A549 (cell line): Measurements from ENCODE around the gene GIPR. TPM values are rescaled to one million over a fixed set of nuclear protein-coding genes. Genes with fewer than 3 reads are reported as not detected.

Source experiments
- ATAC-seq, 2 experiments: fragments of 200-7000 bp in 1 of 2; fragments of >200 bp in 1 of 2; cut with Nextera tagmentation in 1 of 2; cut with Tn5 transposase in 1 of 2; 3 replicates each; pipeline versions ENCODE4 v1.8.0 to v1.9.1; 2018 to 2020; ENCODE audit warnings: mild to moderate bottlenecking in 1 of 2, moderate library complexity in 1 of 2
- CTCF ChIA-PET: fragments of 300-600 bp; sonication (Branson Sonifier 250); formaldehyde crosslinking; extraction: SDS; loops from one replicate; lab custom pipeline; 2021; ENCODE audit warnings: antibody characterized with exemption, inconsistent platforms; lab: Yijun Ruan, JAX
- POLR2A ChIA-PET: fragments of 350-600 bp; formaldehyde crosslinking; extraction: SDS; loops from one replicate; lab custom pipeline; 2021; ENCODE audit warnings: antibody characterized with exemption, inconsistent platforms; lab: Yijun Ruan, JAX
- DNase-seq, 2 experiments: peaks; one replicate each; pipeline versions ENCODE4 v3.0.0 to v3.0.0-alpha.2; 2011 to 2016; ENCODE audit warnings: low read depth in 1 of 2, low spot score in 1 of 2
- FAIRE-seq: peaks from 2 replicates; lab custom pipeline; 2011; peaks lifted over from hg19 to GRCh38; lab: Jason Lieb, UNC
- H3K27ac ChIP-seq, 2 experiments: fragments of >200 bp; sonication (Bioruptor Twin); formaldehyde crosslinking; 3 replicates each; pipeline ENCODE4 v1.5.1; 2016 to 2017
- H3K4me1 ChIP-seq: fragments of >200 bp; sonication (Bioruptor Twin); formaldehyde crosslinking; 3 replicates; pipeline ENCODE4 v1.6.1; 2016
- H3K4me2 ChIP-seq: fragments of >200 bp; sonication (Bioruptor Twin); formaldehyde crosslinking; 3 replicates; pipeline ENCODE4 v1.6.1; 2016
- H3K4me3 ChIP-seq: fragments of >200 bp; sonication (Bioruptor Twin); formaldehyde crosslinking; 3 replicates; pipeline ENCODE4 v1.5.1; 2016
- H3K9me3 ChIP-seq: fragments of >200 bp; sonication (Bioruptor Twin); formaldehyde crosslinking; 3 replicates; pipeline ENCODE4 v1.6.1; 2016
- BHLHE40 ChIP-seq: IDR thresholded peaks from 2 replicates; pipeline ENCODE4 v1.6.1; 2012; ENCODE audit warnings: low read depth, low read length, inconsistent platforms
- CEBPB ChIP-seq, 2 experiments: fragments of >200 bp in 1 of 2; sonication (Bioruptor Twin) in 1 of 2; formaldehyde crosslinking in 1 of 2; IDR thresholded peaks; 2 replicates each; pipeline ENCODE4 v1.6.1; 2012 to 2016
- EHF ChIP-seq: fragments of 250-450 bp; sonication (Bioruptor Pico); IDR thresholded peaks from 2 replicates; pipeline ENCODE4 v1.5.0; 2020; ENCODE audit warnings: mild to moderate bottlenecking
- FOSB ChIP-seq: fragments of 250-450 bp; sonication (Bioruptor Pico); IDR thresholded peaks from 2 replicates; pipeline ENCODE4 v1.5.0; 2020; ENCODE audit warnings: mild to moderate bottlenecking, moderate library complexity
- FOSL2 ChIP-seq, 2 experiments: fragments of 450-650 bp in 1 of 2; fragments of >200 bp in 1 of 2; sonication (Bioruptor Twin) in 1 of 2; formaldehyde crosslinking; IDR thresholded peaks; 2 replicates each; pipeline versions ENCODE4 v1.5.0 to v1.6.1; 2016 to 2020; ENCODE audit warnings: mild to moderate bottlenecking in 1 of 2, moderate library complexity in 1 of 2
- FOXS1 ChIP-seq: fragments of 250-450 bp; sonication (Bioruptor Pico); IDR thresholded peaks from 2 replicates; pipeline ENCODE4 v1.5.0; 2020; ENCODE audit warnings: mild to moderate bottlenecking, moderate library complexity
- GATA3 ChIP-seq: IDR thresholded peaks from 2 replicates; pipeline ENCODE4 v1.6.1; 2012; ENCODE audit warnings: borderline replicate concordance
- HOXA7 ChIP-seq: fragments of 250-450 bp; sonication (Bioruptor Pico); IDR thresholded peaks from 2 replicates; pipeline ENCODE4 v1.5.0; 2020; ENCODE audit warnings: mild to moderate bottlenecking, moderate library complexity
- HOXB5 ChIP-seq: fragments of 250-450 bp; sonication (Bioruptor Pico); IDR thresholded peaks from 2 replicates; pipeline ENCODE4 v1.5.0; 2020; ENCODE audit warnings: mild to moderate bottlenecking, moderate library complexity
- JUN ChIP-seq, 2 experiments: fragments of >200 bp; sonication (Bioruptor Twin); formaldehyde crosslinking; IDR thresholded peaks; 2 replicates in 1 of 2; 3 replicates in 1 of 2; pipeline ENCODE4 v1.6.1; 2016 to 2017
- JUNB ChIP-seq: fragments of >200 bp; sonication (Bioruptor Twin); formaldehyde crosslinking; IDR thresholded peaks from 2 replicates; pipeline ENCODE4 v1.6.1; 2016
- KDM1A ChIP-seq: fragments of 200-600 bp; sonication (generic); IDR thresholded peaks from 2 replicates; pipeline ENCODE4 v1.6.1; 2016; ENCODE audit warnings: low read depth, mild to moderate bottlenecking
- KDM5A ChIP-seq: fragments of 200-600 bp; sonication (generic); IDR thresholded peaks from 2 replicates; pipeline ENCODE4 v1.6.1; 2016; ENCODE audit warnings: antibody characterized with exemption, mild to moderate bottlenecking
- NPAS2 ChIP-seq: fragments of 250-450 bp; sonication (Bioruptor Pico); IDR thresholded peaks from 2 replicates; pipeline ENCODE4 v1.8.0; 2022; ENCODE audit warnings: mild to moderate bottlenecking, moderate library complexity, borderline replicate concordance
- PBX3 ChIP-seq: IDR thresholded peaks from 2 replicates; pipeline ENCODE4 v1.6.1; 2012
- PHF8 ChIP-seq: fragments of 200-600 bp; sonication (generic); IDR thresholded peaks from 2 replicates; pipeline ENCODE4 v1.6.1; 2016; ENCODE audit warnings: low read depth, mild to moderate bottlenecking, antibody characterized with exemption, moderate library complexity, borderline replicate concordance
- POLR2A ChIP-seq: IDR thresholded peaks from 2 replicates; pipeline ENCODE4 v1.6.1; 2012; ENCODE audit warnings: mild to moderate bottlenecking, low read length
- POLR2AphosphoS2 ChIP-seq: conservative IDR thresholded peaks from 2 replicates; pipeline ENCODE4 v1.6.1; 2012; ENCODE audit warnings: low read length, improper control_type of control experiment, inconsistent platforms
- RAD21 ChIP-seq, 2 experiments: fragments of >200 bp in 1 of 2; sonication (Bioruptor Twin) in 1 of 2; formaldehyde crosslinking in 1 of 2; IDR thresholded peaks in 1 of 2; conservative IDR thresholded peaks in 1 of 2; 2 replicates in 1 of 2; 3 replicates in 1 of 2; pipeline ENCODE4 v1.6.1; 2012 to 2018; ENCODE audit warnings: inconsistent platforms in 1 of 2
- RCOR1 ChIP-seq: fragments of 150-350 bp; IDR thresholded peaks from 2 replicates; pipeline ENCODE4 v1.6.1; 2014; ENCODE audit warnings: antibody characterized with exemption, low read length, low read depth
- TP53 ChIP-seq: fragments of 250-450 bp; sonication (Bioruptor Pico); IDR thresholded peaks from 2 replicates; pipeline ENCODE4 v1.5.0; 2021; ENCODE audit warnings: mild to moderate bottlenecking, moderate library complexity
- ZC3H11A ChIP-seq: fragments of 450-650 bp; IDR thresholded peaks from 2 replicates; pipeline ENCODE4 v1.6.1; 2014; ENCODE audit warnings: antibody characterized with exemption, mild to moderate bottlenecking
- ZFP36 ChIP-seq: fragments of 450-650 bp; IDR thresholded peaks from 2 replicates; pipeline ENCODE4 v1.6.1; 2014; ENCODE audit warnings: borderline replicate concordance; ENCODE audit not compliant: partially characterized antibody
- ZSCAN20 ChIP-seq: fragments of 250-450 bp; sonication (Bioruptor Pico); IDR thresholded peaks from 2 replicates; pipeline ENCODE4 v1.8.0; 2022; ENCODE audit warnings: mild to moderate bottlenecking, moderate library complexity
- WGBS: methylation state at CpG from one replicate; pipeline ENCODE4 v1.1.6; 2017; ENCODE audit errors: missing lambda C conversion rate; 5-methylcytosine and 5-hydroxymethylcytosine counted together
- polyA plus RNA-seq, 4 experiments: library from polyadenylated mRNA; depleted of rRNA in 3 of 4; stranded (reverse); fragments of >200 nt; fragmentation: RNase III in 1 of 4; extraction: RNeasy Plus Mini Kit Qiagen cat#74134 plus additional on column Dnase treatment in 1 of 4; gene quantifications; 2 replicates in 3 of 4; 3 replicates in 1 of 4; pipeline ENCODE4 v1.2.3, GENCODE V29; 2011 to 2017
- TF ChIP-seq, protein P1 (sequence below): fragments of 250-450 bp; sonication (Bioruptor Pico); IDR thresholded peaks from 2 replicates; pipeline ENCODE4 v1.5.0; 2020; ENCODE audit warnings: low read depth, mild to moderate bottlenecking, moderate library complexity
- TF ChIP-seq, protein P2 (sequence below): fragments of 150-350 bp; IDR thresholded peaks from 2 replicates; pipeline ENCODE4 v1.6.1; 2014; ENCODE audit warnings: low read depth, mild to moderate bottlenecking, low read length

Gene GIPR
- polyA plus RNA-seq, 2 of the 4 experiments (the other 2 are of a cell fraction), result 1.2 to 1.4 TPM

DNA sequence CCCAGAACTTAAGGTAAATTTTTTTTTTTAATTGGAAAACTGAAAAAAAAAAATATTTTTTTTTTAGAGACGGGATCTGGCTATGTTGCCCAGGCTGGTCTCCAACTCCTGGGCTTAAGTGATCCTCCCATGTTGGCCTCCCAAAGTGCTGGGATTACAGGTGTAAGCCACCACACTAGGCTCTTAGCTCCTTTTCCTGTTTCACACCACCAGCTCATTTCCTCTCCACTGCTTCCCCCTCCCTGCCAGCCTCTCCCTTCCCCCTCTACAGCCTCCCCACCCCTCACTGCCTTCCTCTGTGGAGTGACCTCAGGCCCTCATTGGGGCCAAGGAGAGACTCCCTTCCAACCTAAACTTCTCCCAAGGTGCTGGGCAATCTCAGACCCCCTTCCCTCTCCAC is 4.2 kb upstream of the GIPR start:
- TF ChIP-seq HOXA7, result no peak
- TF ChIP-seq POLR2AphosphoS2, result no peak
- no peak for TF ChIP-seq RAD21 (conservative IDR thresholded peaks at IDR 0.05 in 1 of 2, IDR thresholded peaks at IDR 0.05 in 1 of 2)
- TF ChIP-seq, protein P1, sequence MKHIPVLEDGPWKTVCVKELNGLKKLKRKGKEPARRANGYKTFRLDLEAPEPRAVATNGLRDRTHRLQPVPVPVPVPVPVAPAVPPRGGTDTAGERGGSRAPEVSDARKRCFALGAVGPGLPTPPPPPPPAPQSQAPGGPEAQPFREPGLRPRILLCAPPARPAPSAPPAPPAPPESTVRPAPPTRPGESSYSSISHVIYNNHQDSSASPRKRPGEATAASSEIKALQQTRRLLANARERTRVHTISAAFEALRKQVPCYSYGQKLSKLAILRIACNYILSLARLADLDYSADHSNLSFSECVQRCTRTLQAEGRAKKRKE, result no peak
- TF ChIP-seq PBX3, result no peak
- no peak for TF ChIP-seq POLR2A
- TF ChIP-seq RCOR1, result no peak
- TF ChIP-seq CEBPB (IDR thresholded peaks at IDR 0.05), result no peak
- TF ChIP-seq NPAS2 (CRISPR knock-in tag), result no peak
- no peak for TF ChIP-seq ZSCAN20 (CRISPR knock-in tag)
- TF ChIP-seq FOSL2 (IDR thresholded peaks at IDR 0.05), result no peak
- no peak for TF ChIP-seq FOSL2 (CRISPR knock-in tag; IDR thresholded peaks at IDR 0.05)
- TF ChIP-seq GATA3, result no peak
- no peak for TF ChIP-seq JUN (IDR thresholded peaks at IDR 0.05)
- TF ChIP-seq KDM5A, result no peak
- ChIA-PET CTCF (interaction anchor here (1.0 to 4.1 kb wide), 3 partner anchors 17 to 30 kb away, joined by 4 to 23 read pairs (median 8); no protein-coding TSS in a partner anchor), POLR2A (no interaction called here)
- no peak overlapping the region for H3K4me2 ChIP-seq
- peaks cover 11% of the 10 kb centered on the region for H3K4me1 ChIP-seq
- ATAC-seq (no peak), DNase-seq (no peak), FAIRE-seq (no peak)
- no peak overlapping the region for H3K4me3 ChIP-seq
- no peaks in the 10 kb centered on the region for H3K9me3 ChIP-seq
- 91% methylated on average over 1 of the region's 1 CpG for WGBS
- H3K27ac ChIP-seq, result no peak overlapping the region

GRCh38 chr19:45664575-45664974 is 3.4 kb upstream of the GIPR start:
- 78% methylated on average over 7 of the region's 7 CpGs for WGBS
- ATAC-seq, result no peak
- DNase-seq, result no peak
- TF ChIP-seq BHLHE40 (no peak), POLR2A (no peak), KDM1A (no peak), PHF8 (no peak), HOXB5 (no peak), ZC3H11A (no peak), JUNB (no peak), TP53 (CRISPR knock-in tag) (no peak), EHF (CRISPR knock-in tag) (no peak), FOXS1 (CRISPR knock-in tag) (no peak), ZFP36 (no peak), FOSB (CRISPR knock-in tag) (no peak)
- TF ChIP-seq, protein P2, sequence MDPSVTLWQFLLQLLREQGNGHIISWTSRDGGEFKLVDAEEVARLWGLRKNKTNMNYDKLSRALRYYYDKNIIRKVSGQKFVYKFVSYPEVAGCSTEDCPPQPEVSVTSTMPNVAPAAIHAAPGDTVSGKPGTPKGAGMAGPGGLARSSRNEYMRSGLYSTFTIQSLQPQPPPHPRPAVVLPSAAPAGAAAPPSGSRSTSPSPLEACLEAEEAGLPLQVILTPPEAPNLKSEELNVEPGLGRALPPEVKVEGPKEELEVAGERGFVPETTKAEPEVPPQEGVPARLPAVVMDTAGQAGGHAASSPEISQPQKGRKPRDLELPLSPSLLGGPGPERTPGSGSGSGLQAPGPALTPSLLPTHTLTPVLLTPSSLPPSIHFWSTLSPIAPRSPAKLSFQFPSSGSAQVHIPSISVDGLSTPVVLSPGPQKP, result no peak
- ChIA-PET POLR2A (interaction anchor here (0.7 kb wide), 1 partner anchor 120 kb away, joined by 9 read pairs; no protein-coding TSS in a partner anchor), CTCF (interaction anchor here (0.6 to 4.1 kb wide), 6 partner anchors 12 to 186 kb away, joined by 3 to 23 read pairs (median 4); no protein-coding TSS in a partner anchor)
- no peak for FAIRE-seq
- no peaks in the 10 kb centered on the region for H3K9me3 ChIP-seq
- no peak overlapping the region for H3K27ac ChIP-seq
- peaks cover 15% of the 10 kb centered on the region for H3K4me1 ChIP-seq
- no peak overlapping the region for H3K4me3 ChIP-seq
- no peak overlapping the region for H3K4me2 ChIP-seq
